ENCODE results near the gene SEC23B.

- no peak for TF ChIP-seq CTCF (IDR thresholded peaks at IDR 0.05)
- no peak for TF ChIP-seq REST (IDR thresholded peaks at IDR 0.05; ENCODE audit: insufficient read depth in 1 of 2, low read depth in 2 of 2, low read length in 1 of 2)
- no peak for TF ChIP-seq POLR2AphosphoS5 (IDR thresholded peaks at IDR 0.05; ENCODE audit: low read depth, low read length)
- no peak for TF ChIP-seq TCF7L2 (IDR thresholded peaks at IDR 0.05; ENCODE audit: low read depth, low read length)
- no peak for TF ChIP-seq SIN3A (IDR thresholded peaks at IDR 0.05; ENCODE audit: borderline replicate concordance, insufficient read depth, low read depth, low read length)
These were observed 25.8 kb downstream of the SEC23B start for GRCh38 chr20:18533491-18533890.
